Neural progenitor cell (in vitro differentiated cells): Measurements from ENCODE around the gene DNMT3L. TPM values are rescaled to one million over a fixed set of nuclear protein-coding genes. Genes with fewer than 3 reads are reported as not detected.
A peak's percentile ranks its signal among the peaks of the same experiment; 100 is the strongest.

ENCODE experiments used
- DNase-seq: peaks from one replicate; pipeline ENCODE4 v3.0.0-alpha.2; 2016; ENCODE audit warnings: low spot score
- H2AFZ ChIP-seq: fragments of 200-600 bp; sonication (generic); replicated peaks from 2 replicates; pipeline ENCODE4 v1.6.1; 2016; ENCODE audit warnings: antibody characterized with exemption
- H3F3A ChIP-seq: fragments of 200-600 bp; sonication (generic); 2 replicates; pipeline ENCODE4 v1.6.1; 2016; ENCODE audit warnings: antibody characterized with exemption, low read depth
- H3K27ac ChIP-seq: fragments of 200-600 bp; sonication (generic); 2 replicates; pipeline ENCODE4 v1.5.1; 2016; ENCODE audit warnings: mild to moderate bottlenecking
- H3K27me3 ChIP-seq: fragments of 200-600 bp; sonication (generic); 2 replicates; pipeline ENCODE4 v1.6.1; 2016; ENCODE audit warnings: mild to moderate bottlenecking, moderate library complexity
- H3K36me3 ChIP-seq: fragments of 200-600 bp; sonication (generic); 2 replicates; pipeline ENCODE4 v1.5.1; 2016
- H3K4me1 ChIP-seq: fragments of 200-600 bp; sonication (generic); 2 replicates; pipeline ENCODE4 v1.6.1; 2016; ENCODE audit warnings: mixed run types
- H3K4me2 ChIP-seq: fragments of 200-600 bp; sonication (generic); 2 replicates; pipeline ENCODE4 v1.6.1; 2016
- H3K4me3 ChIP-seq: fragments of 200-600 bp; sonication (generic); 2 replicates; pipeline ENCODE4 v1.5.1; 2016
- H3K79me2 ChIP-seq: fragments of 200-600 bp; sonication (generic); 2 replicates; pipeline ENCODE4 v1.6.1; 2016; ENCODE audit warnings: low read depth
- H3K9ac ChIP-seq: fragments of 200-600 bp; sonication (generic); 2 replicates; pipeline ENCODE4 v1.6.1; 2016
- H3K9me3 ChIP-seq: fragments of 200-600 bp; sonication (generic); 2 replicates; pipeline ENCODE4 v1.5.1; 2016; ENCODE audit warnings: low read depth
- H4K20me1 ChIP-seq: fragments of 200-600 bp; sonication (generic); 2 replicates; pipeline ENCODE4 v1.6.1; 2016; ENCODE audit warnings: low read depth
- H3K27ac Mint-ChIP-seq: 3 replicates; pipeline ENCODE4 v1.8.0; 2021; ENCODE audit warnings: mixed read lengths
- H3K27me3 Mint-ChIP-seq: 2 replicates; pipeline ENCODE4 v1.8.0; 2022; ENCODE audit warnings: low read depth, mild to moderate bottlenecking, inconsistent platforms, moderate library complexity, mixed read lengths; ENCODE audit not compliant: insufficient read depth
- H3K36me3 Mint-ChIP-seq: 3 replicates; pipeline ENCODE4 v1.8.0; 2021; ENCODE audit warnings: mixed read lengths
- H3K4me1 Mint-ChIP-seq: 3 replicates; pipeline ENCODE4 v1.8.0; 2021; ENCODE audit warnings: mixed read lengths
- H3K4me3 Mint-ChIP-seq: 3 replicates; pipeline ENCODE4 v1.8.0; 2021; ENCODE audit warnings: mild to moderate bottlenecking, moderate library complexity, mixed read lengths
- H3K9me3 Mint-ChIP-seq: 3 replicates; pipeline ENCODE4 v1.8.0; 2020; ENCODE audit warnings: mixed read lengths
- EZH2 ChIP-seq: fragments of 200-600 bp; sonication (generic); IDR thresholded peaks from 2 replicates; pipeline ENCODE4 v1.6.1; 2017; ENCODE audit warnings: antibody characterized with exemption, mild to moderate bottlenecking, moderate library complexity
- EZH2phosphoT487 ChIP-seq: fragments of 200-600 bp; sonication (generic); IDR thresholded peaks from 2 replicates; pipeline ENCODE4 v1.6.1; 2017; ENCODE audit warnings: antibody characterized with exemption
- total RNA-seq: library from RNA; depleted of rRNA; stranded (reverse); fragments of >200 nt; gene quantifications from 2 replicates; pipeline ENCODE4 v1.2.3, GENCODE V29; 2015; ENCODE audit warnings: low replicate concordance
- TF ChIP-seq, protein P1 (sequence below): fragments of 200-600 bp; sonication (generic); IDR thresholded peaks from 2 replicates; pipeline ENCODE4 v1.5.1; 2017; ENCODE audit warnings: antibody characterized with exemption, mild to moderate bottlenecking

The DNMT3L gene
- total RNA-seq, 1 donor from 2014 or later: not detected

DNA sequence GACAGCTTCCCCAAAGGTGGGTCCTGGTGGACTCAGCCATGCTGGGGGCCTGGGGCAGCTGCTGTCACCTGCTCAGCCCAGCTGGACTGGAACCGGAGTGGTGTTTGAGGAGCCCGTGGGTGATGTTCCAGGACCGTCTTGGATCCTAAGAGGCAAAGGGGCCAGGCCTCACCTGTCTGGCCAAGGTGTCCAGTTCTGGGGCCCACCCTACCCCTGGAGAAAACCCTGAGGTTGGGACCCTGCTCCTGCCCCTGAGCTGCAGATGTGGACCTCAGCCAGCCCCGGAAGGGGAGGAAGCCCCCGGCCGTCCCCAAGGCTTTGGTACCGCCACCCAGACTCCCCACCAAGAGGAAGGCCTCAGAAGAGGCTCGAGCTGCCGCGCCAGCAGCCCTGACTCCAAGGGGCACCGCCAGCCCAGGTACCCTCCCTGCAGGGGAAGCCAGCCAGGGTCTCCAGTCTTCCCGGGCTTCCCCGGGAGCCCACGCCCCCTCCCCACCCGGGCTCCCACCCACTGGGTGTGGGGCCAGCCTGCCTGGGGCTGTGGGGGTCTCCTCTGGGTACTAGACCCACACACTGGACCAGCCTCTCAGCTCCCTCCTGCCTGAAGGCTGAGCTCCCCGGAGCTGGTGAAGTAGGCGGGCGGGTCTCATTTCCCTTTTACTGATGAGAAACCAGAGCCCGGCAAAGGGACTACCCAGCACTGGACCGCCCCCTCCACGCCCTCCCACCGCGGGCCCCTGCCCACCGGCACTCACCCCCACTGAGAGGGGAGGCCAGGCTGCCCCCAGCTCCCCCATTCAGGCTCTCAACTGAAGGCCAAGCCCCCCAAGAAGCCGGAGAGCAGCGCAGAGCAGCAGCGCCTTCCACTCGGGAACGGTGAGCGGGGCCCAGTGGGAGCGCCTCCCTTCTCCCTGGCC, 25.3 kb upstream of the DNMT3L start:
- Histone ChIP-seq H2AFZ (no peak overlapping the region), H3K27ac (no peak overlapping the region), H3K4me2 (no peak overlapping the region), H3K79me2 (no peaks in the 10 kb centered on the region), H3K36me3 (no peaks in the 10 kb centered on the region), H3F3A (peaks cover 15% of the 10 kb centered on the region), H3K4me3 (no peak overlapping the region), H3K9ac (no peak overlapping the region), H4K20me1 (peaks cover 21% of the 10 kb centered on the region), H3K4me1 (peaks cover 21% of the 10 kb centered on the region), H3K27me3 (peaks cover 58% of the 10 kb centered on the region), H3K9me3 (no peaks in the 10 kb centered on the region)
- no peak for DNase-seq
- Mint-ChIP-seq H3K36me3 (no peaks in the 10 kb centered on the region), H3K4me3 (no peak overlapping the region), H3K4me1 (peaks cover 22% of the 10 kb centered on the region), H3K27me3 (peaks cover 7% of the 10 kb centered on the region), H3K27ac (no peak overlapping the region), H3K9me3 (no peaks in the 10 kb centered on the region)
- TF ChIP-seq, protein P1, sequence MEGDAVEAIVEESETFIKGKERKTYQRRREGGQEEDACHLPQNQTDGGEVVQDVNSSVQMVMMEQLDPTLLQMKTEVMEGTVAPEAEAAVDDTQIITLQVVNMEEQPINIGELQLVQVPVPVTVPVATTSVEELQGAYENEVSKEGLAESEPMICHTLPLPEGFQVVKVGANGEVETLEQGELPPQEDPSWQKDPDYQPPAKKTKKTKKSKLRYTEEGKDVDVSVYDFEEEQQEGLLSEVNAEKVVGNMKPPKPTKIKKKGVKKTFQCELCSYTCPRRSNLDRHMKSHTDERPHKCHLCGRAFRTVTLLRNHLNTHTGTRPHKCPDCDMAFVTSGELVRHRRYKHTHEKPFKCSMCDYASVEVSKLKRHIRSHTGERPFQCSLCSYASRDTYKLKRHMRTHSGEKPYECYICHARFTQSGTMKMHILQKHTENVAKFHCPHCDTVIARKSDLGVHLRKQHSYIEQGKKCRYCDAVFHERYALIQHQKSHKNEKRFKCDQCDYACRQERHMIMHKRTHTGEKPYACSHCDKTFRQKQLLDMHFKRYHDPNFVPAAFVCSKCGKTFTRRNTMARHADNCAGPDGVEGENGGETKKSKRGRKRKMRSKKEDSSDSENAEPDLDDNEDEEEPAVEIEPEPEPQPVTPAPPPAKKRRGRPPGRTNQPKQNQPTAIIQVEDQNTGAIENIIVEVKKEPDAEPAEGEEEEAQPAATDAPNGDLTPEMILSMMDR: no peak
- TF ChIP-seq EZH2: no peak
- no peak for TF ChIP-seq EZH2phosphoT487

DNA sequence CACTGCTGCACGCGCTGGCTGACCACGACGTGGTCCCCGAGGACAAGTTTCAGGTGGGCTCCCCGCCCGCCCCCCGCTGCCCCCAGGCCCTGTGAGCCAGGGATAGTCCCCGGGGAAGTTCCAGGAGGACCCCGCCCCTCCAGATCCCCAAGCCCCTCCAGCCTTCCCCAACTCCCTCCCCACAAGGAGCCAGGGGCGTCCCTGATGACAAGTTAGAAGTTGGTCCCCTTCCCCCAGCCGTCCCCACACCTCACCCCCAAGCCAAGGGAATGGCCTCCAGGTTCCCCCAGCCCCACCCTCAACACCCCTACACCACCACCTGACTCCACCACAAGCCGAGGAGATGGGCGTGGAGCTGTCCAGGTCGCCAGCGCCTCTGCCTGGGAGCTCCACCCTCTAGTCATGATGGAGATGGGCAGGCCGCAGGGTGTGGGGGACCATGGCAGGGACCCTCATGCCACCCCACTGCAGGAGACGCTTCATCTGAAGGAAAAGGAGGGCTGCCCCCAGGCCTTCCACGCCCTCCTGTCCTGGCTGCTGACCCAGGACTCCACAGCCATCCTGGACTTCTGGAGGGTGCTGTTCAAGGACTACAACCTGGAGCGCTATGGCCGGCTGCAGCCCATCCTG, 24.5 kb upstream of the DNMT3L start:
- peaks cover 65% of the 10 kb centered on the region for H3K27me3 ChIP-seq
- peaks cover 21% of the 10 kb centered on the region for H3K4me1 ChIP-seq
- no peak overlapping the region for H3K27ac Mint-ChIP-seq
- H3K36me3 ChIP-seq: no peaks in the 10 kb centered on the region
- H3K27me3 Mint-ChIP-seq: peaks cover 7% of the 10 kb centered on the region
- H3F3A ChIP-seq: peaks cover 15% of the 10 kb centered on the region
- peaks cover 21% of the 10 kb centered on the region for H4K20me1 ChIP-seq
- no peak overlapping the region for H3K4me3 ChIP-seq
- H3K79me2 ChIP-seq: no peaks in the 10 kb centered on the region
- no peaks in the 10 kb centered on the region for H3K9me3 Mint-ChIP-seq
- no peak overlapping the region for H3K9ac ChIP-seq
- H2AFZ ChIP-seq: no peak overlapping the region
- H3K36me3 Mint-ChIP-seq: no peaks in the 10 kb centered on the region
- DNase-seq: no peak
- TF ChIP-seq EZH2phosphoT487: no peak
- peak; percentile 9 for TF ChIP-seq EZH2
- peak overlapping the region; percentile 69 for H3K4me2 ChIP-seq
- H3K27ac ChIP-seq: no peak overlapping the region
- H3K4me1 Mint-ChIP-seq: peaks cover 22% of the 10 kb centered on the region
- H3K4me3 Mint-ChIP-seq: no peak overlapping the region
- H3K9me3 ChIP-seq: no peaks in the 10 kb centered on the region

DNA sequence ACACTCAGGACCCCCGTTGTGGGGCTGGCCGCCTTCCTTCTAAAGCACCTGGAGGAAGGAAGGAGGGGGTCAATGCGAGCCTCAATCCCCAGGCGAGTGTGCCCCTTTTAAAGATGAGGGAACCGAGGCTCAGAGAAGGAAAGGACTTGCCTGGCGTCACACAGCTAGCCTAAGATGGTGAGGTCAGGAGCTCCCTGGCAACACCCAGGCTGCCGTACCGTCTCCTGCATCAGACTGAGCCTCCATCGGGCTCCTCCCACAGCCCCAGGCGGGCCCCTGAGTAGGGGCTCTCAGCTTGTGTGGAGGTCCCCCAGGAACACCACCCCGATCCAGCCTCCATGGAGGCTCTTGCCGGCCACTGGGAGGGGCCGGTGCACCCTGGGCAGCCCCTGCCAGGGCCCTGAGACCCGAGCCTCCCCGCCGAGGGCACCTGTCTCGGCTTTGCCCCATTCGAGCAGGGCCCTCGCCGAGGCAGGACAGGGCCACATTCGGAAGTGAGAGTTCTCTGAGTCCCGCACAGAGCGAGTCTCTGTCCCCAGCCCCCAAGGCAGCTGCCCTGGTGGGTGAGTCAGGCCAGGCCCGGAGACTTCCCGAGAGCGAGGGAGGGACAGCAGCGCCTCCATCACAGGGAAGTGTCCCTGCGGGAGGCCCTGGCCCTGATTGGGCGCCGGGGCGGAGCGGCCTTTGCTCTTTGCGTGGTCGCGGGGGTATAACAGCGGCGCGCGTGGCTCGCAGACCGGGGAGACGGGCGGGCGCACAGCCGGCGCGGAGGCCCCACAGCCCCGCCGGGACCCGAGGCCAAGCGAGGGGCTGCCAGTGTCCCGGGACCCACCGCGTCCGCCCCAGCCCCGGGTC, 23.7 kb upstream of the DNMT3L start, which contains the start of gene AIRE:
Gene AIRE (plus strand): TSS at position 739 of the 855 bp plus-strand sequence. CDS start 131 bp downstream, outside the sequence.
- Mint-ChIP-seq H3K4me1 (peaks cover 22% of the 10 kb centered on the region), H3K4me3 (no peak within 1 kb of the TSS), H3K27me3 (peaks cover 7% of the 10 kb centered on the region), H3K36me3 (no peaks in the 10 kb centered on the region), H3K27ac (no peak within 1 kb of the TSS), H3K9me3 (no peaks in the 10 kb centered on the region)
- H3K9ac ChIP-seq: no peak within 1 kb of the TSS
- H3F3A ChIP-seq: peaks cover 15% of the 10 kb centered on the region
- H3K4me3 ChIP-seq: peak within 1 kb of the TSS; percentile 30
- DNase-seq: peak; percentile 40
- H3K9me3 ChIP-seq: no peaks in the 10 kb centered on the region
- TF ChIP-seq EZH2phosphoT487: no peak
- peak; percentile 54 for TF ChIP-seq EZH2
- H4K20me1 ChIP-seq: peaks cover 21% of the 10 kb centered on the region
- peak within 1 kb of the TSS; percentile 69 for H3K4me2 ChIP-seq
- H3K36me3 ChIP-seq: no peaks in the 10 kb centered on the region
- peaks cover 21% of the 10 kb centered on the region for H3K4me1 ChIP-seq
- no peaks in the 10 kb centered on the region for H3K79me2 ChIP-seq
- H3K27me3 ChIP-seq: peaks cover 68% of the 10 kb centered on the region
- no peak within 1 kb of the TSS for H2AFZ ChIP-seq
- H3K27ac ChIP-seq: no peak within 1 kb of the TSS

GRCh38 chr21:44283948-44284347, 22.3 kb upstream of the DNMT3L start:
- H3K9me3 ChIP-seq: no peaks in the 10 kb centered on the region
- no peak overlapping the region for H2AFZ ChIP-seq
- Mint-ChIP-seq H3K36me3 (no peaks in the 10 kb centered on the region), H3K9me3 (no peaks in the 10 kb centered on the region), H3K4me3 (no peak overlapping the region), H3K27ac (no peak overlapping the region), H3K4me1 (peaks cover 26% of the 10 kb centered on the region), H3K27me3 (peaks cover 11% of the 10 kb centered on the region)
- H3K79me2 ChIP-seq: no peaks in the 10 kb centered on the region
- TF ChIP-seq EZH2: no peak
- TF ChIP-seq, protein P1: no peak
- no peak for TF ChIP-seq EZH2phosphoT487
- no peaks in the 10 kb centered on the region for H3K36me3 ChIP-seq
- peaks cover 21% of the 10 kb centered on the region for H3K4me1 ChIP-seq
- DNase-seq: no peak
- H3K27ac ChIP-seq: no peak overlapping the region
- peaks cover 75% of the 10 kb centered on the region for H3K27me3 ChIP-seq
- peaks cover 15% of the 10 kb centered on the region for H3F3A ChIP-seq
- no peak overlapping the region for H3K9ac ChIP-seq
- H3K4me3 ChIP-seq: no peak overlapping the region
- peaks cover 21% of the 10 kb centered on the region for H4K20me1 ChIP-seq
- H3K4me2 ChIP-seq: peak overlapping the region; percentile 59
